ENCODE results near the gene ADAD2.

DNA sequence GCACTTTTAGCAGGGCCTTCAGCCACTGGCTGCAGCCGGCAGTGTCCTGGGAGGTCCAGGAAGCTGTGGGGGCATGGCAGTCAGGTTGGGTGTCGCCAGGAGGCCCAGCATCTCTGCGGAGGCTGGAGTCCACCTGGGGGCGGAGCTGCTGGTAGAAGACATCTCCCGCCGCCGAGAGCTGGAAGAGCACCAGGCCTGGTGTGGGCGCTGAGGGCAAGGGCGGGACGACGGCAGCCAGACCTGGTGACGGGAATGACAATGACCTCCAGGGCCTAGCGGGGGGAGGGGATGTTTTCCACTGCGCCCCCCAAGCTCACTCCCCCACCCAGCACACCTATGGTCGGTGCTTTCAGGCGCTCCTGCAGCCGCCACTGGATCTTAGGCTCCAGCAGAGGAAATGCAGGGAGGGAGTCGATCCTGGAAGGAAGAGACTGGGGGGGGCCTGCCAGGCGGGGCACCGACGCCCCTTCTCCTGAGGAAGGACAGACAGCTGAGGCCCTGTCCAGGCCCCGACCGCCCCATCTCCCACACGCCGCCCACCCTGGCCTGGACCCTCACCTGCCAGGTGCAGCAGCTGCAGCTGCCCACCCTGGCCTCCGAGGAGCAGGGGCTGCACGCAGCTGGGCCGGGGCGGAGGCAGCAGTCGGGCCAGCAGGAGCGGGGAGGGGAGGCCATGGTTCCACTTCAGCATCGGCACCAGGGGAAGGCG lies 11.2 kb upstream of the ADAD2 start:
- TF ChIP-seq, protein P1, sequence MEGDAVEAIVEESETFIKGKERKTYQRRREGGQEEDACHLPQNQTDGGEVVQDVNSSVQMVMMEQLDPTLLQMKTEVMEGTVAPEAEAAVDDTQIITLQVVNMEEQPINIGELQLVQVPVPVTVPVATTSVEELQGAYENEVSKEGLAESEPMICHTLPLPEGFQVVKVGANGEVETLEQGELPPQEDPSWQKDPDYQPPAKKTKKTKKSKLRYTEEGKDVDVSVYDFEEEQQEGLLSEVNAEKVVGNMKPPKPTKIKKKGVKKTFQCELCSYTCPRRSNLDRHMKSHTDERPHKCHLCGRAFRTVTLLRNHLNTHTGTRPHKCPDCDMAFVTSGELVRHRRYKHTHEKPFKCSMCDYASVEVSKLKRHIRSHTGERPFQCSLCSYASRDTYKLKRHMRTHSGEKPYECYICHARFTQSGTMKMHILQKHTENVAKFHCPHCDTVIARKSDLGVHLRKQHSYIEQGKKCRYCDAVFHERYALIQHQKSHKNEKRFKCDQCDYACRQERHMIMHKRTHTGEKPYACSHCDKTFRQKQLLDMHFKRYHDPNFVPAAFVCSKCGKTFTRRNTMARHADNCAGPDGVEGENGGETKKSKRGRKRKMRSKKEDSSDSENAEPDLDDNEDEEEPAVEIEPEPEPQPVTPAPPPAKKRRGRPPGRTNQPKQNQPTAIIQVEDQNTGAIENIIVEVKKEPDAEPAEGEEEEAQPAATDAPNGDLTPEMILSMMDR (conservative IDR thresholded peaks at IDR 0.05 in 1 of 2, IDR thresholded peaks at IDR 0.05 in 1 of 2; ENCODE audit: extremely low read depth in 1 of 2, insufficient read depth in 1 of 2, low read depth in 1 of 2, low read length in 2 of 2): no peak
- no peak for TF ChIP-seq EZH2 (IDR thresholded peaks at IDR 0.05; ENCODE audit: borderline replicate concordance, low read length)
